Forelimb muscle (tissue), 1 donor: ENCODE measurements around the gene SMLR1. TPM values are rescaled to one million over a fixed set of nuclear protein-coding genes. Genes with fewer than 3 reads are reported as not detected.

Source experiments
- polyA plus RNA-seq: library from polyadenylated mRNA; unstranded; fragments of 120-200 nt; gene quantifications from one replicate; pipeline ENCODE4 v1.2.1, GENCODE V29; 2013; ENCODE audit not compliant: insufficient read length

SMLR1 gene
- polyA plus RNA-seq, 1 donor: 0.10 TPM

Other genes with a start within 250 kb of the SMLR1 start
- gene EPB41L2, start 235.8 kb downstream of the SMLR1 start, polyA plus RNA-seq: 190 TPM